ENCODE data around the gene FAM174B. TPM values are rescaled to one million over a fixed set of nuclear protein-coding genes. Genes with fewer than 3 reads are reported as not detected.

FAM174B gene
- total RNA-seq, 1 donor from 2014 or later, result 0.53 TPM

DNA sequence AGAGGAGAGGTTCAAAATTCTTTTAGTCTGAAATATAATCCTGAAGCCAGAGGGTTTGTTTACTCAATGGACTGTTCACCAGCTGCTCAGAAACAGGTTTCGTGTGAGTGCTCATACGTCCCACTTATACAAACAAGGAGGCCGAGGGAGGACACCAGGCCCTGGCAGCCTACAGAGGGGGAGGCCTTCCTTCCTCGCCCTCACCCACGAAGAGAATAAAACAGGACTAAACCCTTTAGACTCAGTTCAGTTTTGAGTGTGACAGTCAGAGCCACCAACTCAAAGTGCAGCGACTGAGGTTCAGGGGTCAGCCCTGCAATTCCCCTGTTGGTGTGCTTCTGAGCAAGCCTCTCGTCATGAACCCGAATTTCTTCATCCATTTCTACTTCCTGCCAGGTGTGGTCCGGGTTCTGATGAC, 17.3 kb downstream of the FAM174B start:
- TF ChIP-seq, protein P1, sequence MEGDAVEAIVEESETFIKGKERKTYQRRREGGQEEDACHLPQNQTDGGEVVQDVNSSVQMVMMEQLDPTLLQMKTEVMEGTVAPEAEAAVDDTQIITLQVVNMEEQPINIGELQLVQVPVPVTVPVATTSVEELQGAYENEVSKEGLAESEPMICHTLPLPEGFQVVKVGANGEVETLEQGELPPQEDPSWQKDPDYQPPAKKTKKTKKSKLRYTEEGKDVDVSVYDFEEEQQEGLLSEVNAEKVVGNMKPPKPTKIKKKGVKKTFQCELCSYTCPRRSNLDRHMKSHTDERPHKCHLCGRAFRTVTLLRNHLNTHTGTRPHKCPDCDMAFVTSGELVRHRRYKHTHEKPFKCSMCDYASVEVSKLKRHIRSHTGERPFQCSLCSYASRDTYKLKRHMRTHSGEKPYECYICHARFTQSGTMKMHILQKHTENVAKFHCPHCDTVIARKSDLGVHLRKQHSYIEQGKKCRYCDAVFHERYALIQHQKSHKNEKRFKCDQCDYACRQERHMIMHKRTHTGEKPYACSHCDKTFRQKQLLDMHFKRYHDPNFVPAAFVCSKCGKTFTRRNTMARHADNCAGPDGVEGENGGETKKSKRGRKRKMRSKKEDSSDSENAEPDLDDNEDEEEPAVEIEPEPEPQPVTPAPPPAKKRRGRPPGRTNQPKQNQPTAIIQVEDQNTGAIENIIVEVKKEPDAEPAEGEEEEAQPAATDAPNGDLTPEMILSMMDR (IDR thresholded peaks at IDR 0.05; ENCODE audit: insufficient read depth, low read length, severe bottlenecking), result no peak
- Histone ChIP-seq H3K4me3 (ENCODE audit: low read depth, low read length) (no peak overlapping the region), H3K27me3 (ENCODE audit: control insufficient read depth, insufficient read depth, low read length) (no peaks in the 10 kb centered on the region), H3K36me3 (ENCODE audit: control insufficient read depth, insufficient read depth, low read length) (no peaks in the 10 kb centered on the region)
- no peak for FAIRE-seq
- DNase-seq (ENCODE audit: low read depth), result peak; percentile 81

DNA sequence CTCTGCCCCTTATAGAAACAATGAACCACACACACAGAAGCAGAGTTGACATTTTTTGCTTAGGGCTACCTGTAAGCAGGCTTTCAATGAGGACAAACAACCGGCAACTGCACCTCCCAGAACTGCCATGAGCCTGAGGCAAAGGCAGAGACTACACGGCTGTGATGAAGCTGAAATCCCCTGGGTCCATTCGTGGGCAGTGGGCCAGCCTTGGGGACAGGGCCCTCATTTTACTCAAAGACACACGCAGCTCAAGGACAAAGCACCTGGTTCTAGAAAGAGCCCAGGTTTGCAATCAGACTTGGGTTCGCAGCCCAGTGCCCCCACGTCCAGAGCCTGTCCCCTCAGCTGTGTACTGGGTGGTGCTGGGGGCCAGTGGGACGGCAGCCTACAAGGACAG, 17.9 kb downstream of the FAM174B start:
- DNase-seq (ENCODE audit: low read depth), result no peak
- Histone ChIP-seq H3K36me3 (ENCODE audit: control insufficient read depth, insufficient read depth, low read length) (no peaks in the 10 kb centered on the region), H3K27me3 (ENCODE audit: control insufficient read depth, insufficient read depth, low read length) (no peaks in the 10 kb centered on the region), H3K4me3 (ENCODE audit: low read depth, low read length) (no peak overlapping the region)
- FAIRE-seq, result no peak
- TF ChIP-seq, protein P1 (IDR thresholded peaks at IDR 0.05; ENCODE audit: insufficient read depth, low read length, severe bottlenecking), result no peak

DNA sequence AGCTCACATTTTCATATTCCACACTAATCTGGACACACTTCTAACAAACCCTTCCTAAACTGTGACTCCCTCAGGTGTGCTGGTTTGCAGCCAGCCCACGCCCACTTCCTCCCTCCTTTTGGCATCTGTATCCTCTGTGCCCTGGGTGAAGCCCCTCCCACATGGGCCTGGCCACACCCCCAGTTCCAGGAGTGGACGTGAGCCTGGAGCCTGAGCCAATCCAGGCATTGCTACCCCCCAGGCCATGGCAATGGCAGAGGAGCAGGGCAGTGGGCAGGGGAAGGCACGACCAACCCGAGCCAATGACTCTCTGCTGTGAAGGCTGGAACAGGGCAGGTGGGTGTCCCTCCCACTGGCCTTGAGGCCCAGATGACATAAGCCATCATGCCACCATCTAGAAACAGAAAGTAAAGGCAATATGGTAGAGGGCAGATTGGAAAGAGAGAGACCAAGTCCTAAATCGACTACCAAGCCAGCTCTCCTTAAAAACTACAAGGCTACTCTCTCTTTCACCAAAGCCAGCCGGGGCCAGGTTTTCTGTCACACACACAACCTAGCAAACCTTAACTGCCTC, 18.6 kb downstream of the FAM174B start:
- FAIRE-seq, result no peak
- DNase-seq (ENCODE audit: low read depth), result peak; percentile 75
- no peak overlapping the region for H3K4me3 ChIP-seq (ENCODE audit: low read depth, low read length)
- no peaks in the 10 kb centered on the region for H3K36me3 ChIP-seq (ENCODE audit: control insufficient read depth, insufficient read depth, low read length)
- TF ChIP-seq, protein P1 (IDR thresholded peaks at IDR 0.05; ENCODE audit: insufficient read depth, low read length, severe bottlenecking), result no peak
- no peaks in the 10 kb centered on the region for H3K27me3 ChIP-seq (ENCODE audit: control insufficient read depth, insufficient read depth, low read length)

DNA sequence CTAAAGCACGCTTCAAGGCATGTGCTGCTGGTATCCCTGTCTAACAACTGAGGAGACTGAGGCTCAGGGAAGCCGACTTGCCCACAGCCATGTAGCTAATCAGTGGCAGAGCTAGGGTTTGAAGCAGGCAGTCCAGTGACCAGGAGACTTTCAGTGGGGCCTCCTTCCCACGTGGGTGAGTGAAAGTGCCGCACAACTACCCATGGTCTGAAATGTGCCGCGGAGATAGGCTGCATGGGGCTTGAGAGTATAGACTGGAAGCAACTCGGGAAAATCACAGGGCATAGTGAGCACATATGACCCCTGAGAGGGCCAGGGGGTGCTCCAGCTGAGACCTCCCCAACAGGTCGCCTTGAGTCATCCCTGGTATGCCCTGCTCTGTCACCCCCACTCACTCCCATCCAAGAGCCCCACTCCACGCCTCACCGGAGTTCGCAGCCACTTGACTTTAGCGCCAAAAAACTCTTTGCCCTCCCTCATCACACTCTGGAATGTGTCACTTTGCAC, 19.1 kb downstream of the FAM174B start:
- no peak overlapping the region for H3K4me3 ChIP-seq (ENCODE audit: low read depth, low read length)
- H3K36me3 ChIP-seq (ENCODE audit: control insufficient read depth, insufficient read depth, low read length), result no peaks in the 10 kb centered on the region
- DNase-seq (ENCODE audit: low read depth), result no peak
- no peaks in the 10 kb centered on the region for H3K27me3 ChIP-seq (ENCODE audit: control insufficient read depth, insufficient read depth, low read length)
- no peak for FAIRE-seq
- TF ChIP-seq, protein P1 (IDR thresholded peaks at IDR 0.05; ENCODE audit: insufficient read depth, low read length, severe bottlenecking), result no peak

DNA sequence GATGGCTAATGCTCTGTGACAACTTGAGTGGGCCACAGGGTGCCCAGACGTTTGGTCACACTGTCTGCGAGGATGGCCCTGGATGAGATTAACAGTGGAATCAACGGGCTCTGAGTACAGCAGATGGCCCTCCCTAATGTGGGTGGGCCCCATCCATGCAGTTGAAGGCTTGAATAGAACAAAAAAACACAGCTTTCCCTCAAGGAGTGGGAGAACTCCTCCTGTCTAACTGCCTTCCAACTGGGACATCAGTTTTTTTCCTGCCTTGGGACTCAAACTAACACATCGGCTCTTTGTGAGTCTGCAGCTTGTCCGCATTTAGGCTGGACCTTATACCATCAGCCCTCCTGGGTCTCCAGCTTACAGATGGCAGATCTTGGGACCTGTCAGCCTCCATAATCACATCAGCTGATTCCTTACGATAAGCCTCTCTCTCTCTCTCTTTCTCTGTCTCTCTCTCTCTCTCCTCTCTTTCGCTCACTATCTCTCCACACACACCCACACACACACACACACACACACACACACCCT, 20.8 kb downstream of the FAM174B start:
- TF ChIP-seq, protein P1 (IDR thresholded peaks at IDR 0.05; ENCODE audit: insufficient read depth, low read length, severe bottlenecking), result no peak
- no peaks in the 10 kb centered on the region for H3K27me3 ChIP-seq (ENCODE audit: control insufficient read depth, insufficient read depth, low read length)
- FAIRE-seq (no peak), DNase-seq (ENCODE audit: low read depth) (no peak)
- H3K36me3 ChIP-seq (ENCODE audit: control insufficient read depth, insufficient read depth, low read length), result no peaks in the 10 kb centered on the region
- H3K4me3 ChIP-seq (ENCODE audit: low read depth, low read length), result no peak overlapping the region

DNA sequence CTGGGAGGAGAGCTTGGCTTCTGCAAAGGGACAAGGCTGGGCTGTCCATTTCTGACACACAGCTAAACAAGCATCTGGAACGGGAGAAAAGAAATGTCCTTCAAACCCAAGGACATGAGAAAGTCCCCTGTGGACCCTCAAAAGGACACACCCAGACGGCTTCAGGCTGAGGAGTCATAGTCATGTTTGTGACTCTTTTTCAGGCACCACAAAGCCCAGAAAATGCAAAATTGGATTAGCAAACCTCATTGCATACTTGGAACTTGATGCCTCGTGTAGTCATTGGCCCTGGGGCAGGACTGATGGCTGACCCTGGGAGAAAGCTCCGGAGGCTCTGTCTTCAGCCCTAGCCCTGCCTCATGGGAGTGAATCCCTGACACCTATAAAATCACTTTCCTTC, 21.5 kb downstream of the FAM174B start:
- Histone ChIP-seq H3K36me3 (ENCODE audit: control insufficient read depth, insufficient read depth, low read length) (no peaks in the 10 kb centered on the region), H3K4me3 (ENCODE audit: low read depth, low read length) (no peak overlapping the region), H3K27me3 (ENCODE audit: control insufficient read depth, insufficient read depth, low read length) (no peaks in the 10 kb centered on the region)
- TF ChIP-seq, protein P1 (IDR thresholded peaks at IDR 0.05; ENCODE audit: insufficient read depth, low read length, severe bottlenecking), result no peak
- FAIRE-seq (no peak), DNase-seq (ENCODE audit: low read depth) (no peak)

Data from bronchial epithelial cell (primary cell).